Keratinocyte (primary cell): ENCODE results near the gene RNF31.

Experiments
- CTCF ChIP-seq, 3 experiments: IDR thresholded peaks in 1 of 3; conservative IDR thresholded peaks in 1 of 3; optimal IDR thresholded peaks in 1 of 3; 2 replicates in 2 of 3; 3 replicates in 1 of 3; pipeline versions ENCODE3 to v1.5.1; 2011; ENCODE audit warnings: low read length in 3 of 3, mild to moderate bottlenecking in 3 of 3, moderate library complexity in 2 of 3, control low read depth in 1 of 3, inconsistent platforms in 1 of 3; ENCODE audit not compliant: insufficient read depth in 2 of 3; ENCODE audit errors: extremely low read depth in 1 of 3
- EZH2 ChIP-seq: IDR thresholded peaks from one replicate; pipeline ENCODE4 v1.6.1; 2012; ENCODE audit warnings: inconsistent platforms, mild to moderate bottlenecking, low read length, moderate library complexity

GRCh38 chr14:24110523-24110922, 36.8 kb upstream of the RNF31 start:
- TF ChIP-seq CTCF (optimal IDR thresholded peaks at IDR 0.05 in 1 of 3, IDR thresholded peaks at IDR 0.05 in 1 of 3, conservative IDR thresholded peaks at IDR 0.05 in 1 of 3; ENCODE audit: extremely low read depth in 1 of 3, insufficient read depth in 2 of 3, low read length in 3 of 3) (no peak), EZH2 (no peak)
